Mesenchymal stem cell (in vitro differentiated cells and primary cell): Measurements from ENCODE around the gene F3.
A peak's percentile ranks its signal among the peaks of the same experiment; 100 is the strongest.

Experiments
- DNase-seq: peaks from one replicate; pipeline ENCODE4 v3.0.0-alpha.2; 2013
- H2AFZ ChIP-seq: one replicate; pipeline ENCODE4 v1.6.1; 2013; ENCODE audit warnings: low read depth, mild to moderate bottlenecking, control low read depth, inconsistent platforms, low read length, moderate library complexity
- H2AK5ac ChIP-seq: 2 replicates; pipeline ENCODE4 v1.6.1; 2013; ENCODE audit warnings: low read length, moderate library complexity, mild to moderate bottlenecking, inconsistent platforms; ENCODE audit not compliant: severe bottlenecking
- H2BK120ac ChIP-seq: one replicate; pipeline ENCODE4 v1.6.1; 2013; ENCODE audit warnings: low read depth, mild to moderate bottlenecking, inconsistent platforms, low read length, moderate library complexity
- H2BK12ac ChIP-seq, 2 experiments: one replicate each; pipeline ENCODE4 v1.6.1; 2013; ENCODE audit warnings: inconsistent platforms in 2 of 2, low read length in 2 of 2, mild to moderate bottlenecking in 2 of 2, moderate library complexity in 2 of 2, control low read depth in 1 of 2
- H2BK15ac ChIP-seq: one replicate; pipeline ENCODE4 v1.6.1; 2013; ENCODE audit warnings: mild to moderate bottlenecking, low read depth, inconsistent platforms; ENCODE audit not compliant: poor library complexity, severe bottlenecking
- H2BK5ac ChIP-seq: 2 replicates; pipeline ENCODE4 v1.6.1; 2013; ENCODE audit warnings: low read depth, mild to moderate bottlenecking, low read length, control low read depth, inconsistent platforms; ENCODE audit not compliant: poor library complexity, severe bottlenecking
- H3K14ac ChIP-seq, 2 experiments: one replicate each; pipeline ENCODE4 v1.6.1; 2013; ENCODE audit warnings: inconsistent platforms in 2 of 2, low read length in 2 of 2, control low read depth in 1 of 2, mild to moderate bottlenecking in 1 of 2, moderate library complexity in 1 of 2
- H3K18ac ChIP-seq, 2 experiments: one replicate each; pipeline ENCODE4 v1.6.1; 2013; ENCODE audit warnings: inconsistent platforms in 2 of 2, low read length in 2 of 2, control low read depth in 1 of 2, low read depth in 1 of 2, mild to moderate bottlenecking in 1 of 2
- H3K23ac ChIP-seq, 2 experiments: one replicate each; pipeline ENCODE4 v1.6.1; 2013; ENCODE audit warnings: inconsistent platforms in 2 of 2, low read length in 2 of 2, mild to moderate bottlenecking in 2 of 2, moderate library complexity in 2 of 2, control low read depth in 1 of 2
- H3K27ac ChIP-seq: 2 replicates; pipeline ENCODE4 v1.5.1; 2013; ENCODE audit warnings: mild to moderate bottlenecking, moderate library complexity, low read length, control low read depth, inconsistent platforms; ENCODE audit not compliant: poor library complexity, severe bottlenecking
- H3K27me3 ChIP-seq, 2 experiments: 2 replicates each; pipeline versions ENCODE4 v1.6.1 to v1.7.0; 2013; ENCODE audit warnings: low read length in 2 of 2, mild to moderate bottlenecking in 2 of 2, moderate library complexity in 2 of 2, control low read depth in 1 of 2, inconsistent platforms in 1 of 2; ENCODE audit not compliant: control insufficient read depth in 1 of 2, insufficient read depth in 1 of 2
- H3K36me3 ChIP-seq, 2 experiments: 2 replicates each; pipeline versions ENCODE4 v1.6.1 to v1.7.0; 2013; ENCODE audit warnings: low read length in 2 of 2, control low read depth in 1 of 2, inconsistent platforms in 1 of 2, low read depth in 1 of 2, mild to moderate bottlenecking in 1 of 2; ENCODE audit not compliant: insufficient read depth in 2 of 2, control insufficient read depth in 1 of 2
- H3K4ac ChIP-seq, 2 experiments: one replicate each; pipeline ENCODE4 v1.6.1; 2013; ENCODE audit warnings: inconsistent platforms in 2 of 2, low read length in 2 of 2, mild to moderate bottlenecking in 2 of 2, moderate library complexity in 2 of 2, control low read depth in 1 of 2, low read depth in 1 of 2
- H3K4me1 ChIP-seq: 2 replicates; pipeline ENCODE4 v1.6.1; 2013; ENCODE audit warnings: low read depth, low read length, control low read depth; ENCODE audit not compliant: control insufficient read depth, insufficient read depth
- H3K4me2 ChIP-seq: 2 replicates; pipeline ENCODE4 v1.6.1; 2013; ENCODE audit warnings: low read length, mild to moderate bottlenecking, inconsistent platforms; ENCODE audit not compliant: poor library complexity, severe bottlenecking
- H3K4me3 ChIP-seq, 2 experiments: 2 replicates each; pipeline versions ENCODE4 v1.5.1 to v1.7.0; 2013; ENCODE audit warnings: low read length in 2 of 2, mild to moderate bottlenecking in 2 of 2, control low read depth in 1 of 2, low read depth in 1 of 2; ENCODE audit not compliant: insufficient read depth in 1 of 2
- H3K79me1 ChIP-seq: replicated peaks from 2 replicates; pipeline ENCODE4 v1.6.1; 2013; ENCODE audit warnings: mild to moderate bottlenecking, control low read depth, low read length, inconsistent platforms; ENCODE audit not compliant: poor library complexity, severe bottlenecking
- H3K9ac ChIP-seq: 2 replicates; pipeline ENCODE4 v1.7.0; 2013; ENCODE audit warnings: mild to moderate bottlenecking, low read length, moderate library complexity
- H3K9me3 ChIP-seq: 2 replicates; pipeline ENCODE4 v1.7.0; 2013; ENCODE audit warnings: mild to moderate bottlenecking, low read length; ENCODE audit not compliant: control insufficient read depth
- H4K8ac ChIP-seq: one replicate; pipeline ENCODE4 v1.6.1; 2013; ENCODE audit warnings: inconsistent platforms, mild to moderate bottlenecking, low read length, moderate library complexity
- H4K91ac ChIP-seq: one replicate; pipeline ENCODE4 v1.6.1; 2013; ENCODE audit warnings: mild to moderate bottlenecking, low read length, inconsistent platforms
- WGBS: methylation state at CpG from one replicate; pipeline ENCODE4 v1.1.7; 2013; ENCODE audit warnings: mixed read lengths; 5-methylcytosine and 5-hydroxymethylcytosine counted together

The F3 gene

DNA sequence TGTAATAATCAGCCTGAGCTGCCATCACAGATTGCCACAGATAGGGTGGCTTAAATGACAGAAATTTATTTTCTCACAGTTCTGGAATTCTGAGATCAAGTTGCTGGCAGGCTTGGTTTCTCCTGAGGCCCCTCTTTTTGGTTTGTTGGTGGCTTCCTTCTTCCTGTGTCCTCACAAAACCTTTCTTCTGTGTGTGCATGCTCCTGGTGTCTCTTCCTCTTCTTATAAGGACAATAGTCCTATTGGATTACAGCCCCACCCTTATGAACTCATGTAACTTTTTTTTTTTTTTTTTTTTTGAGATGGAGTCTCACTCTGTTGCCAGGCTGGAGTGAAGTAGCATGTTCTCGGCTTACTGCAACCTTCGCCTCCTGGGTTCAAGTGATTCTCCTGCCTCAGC, 41.0 kb upstream of the F3 start:
- Histone ChIP-seq H3K18ac (peak overlapping the region in 1 of 2 experiments; percentile 3), H4K8ac (no peak overlapping the region), H2AK5ac (no peak overlapping the region), H3K27me3 (peaks cover 0 to 4% of the 10 kb centered on the region in 2 experiments), H3K27ac (no peak overlapping the region), H2BK15ac (no peak overlapping the region), H3K9ac (no peak overlapping the region), H2AFZ (no peak overlapping the region), H2BK5ac (no peak overlapping the region), H3K4me1 (peaks cover 13% of the 10 kb centered on the region), H2BK12ac (peak overlapping the region in 1 of 2 experiments; percentile 46), H3K14ac (no peak overlapping the region), H3K4me3 (no peak overlapping the region), H3K9me3 (peaks cover 10% of the 10 kb centered on the region), H3K36me3 (no peaks in the 10 kb centered on the region), H3K4me2 (no peak overlapping the region), H2BK120ac (no peak overlapping the region), H3K79me1 (no peaks in the 10 kb centered on the region), H3K4ac (no peak overlapping the region), H3K23ac (no peak overlapping the region), H4K91ac (no peak overlapping the region)
- WGBS, result 100% methylated on average over 2 of the region's 2 CpGs
- DNase-seq, result no peak

DNA sequence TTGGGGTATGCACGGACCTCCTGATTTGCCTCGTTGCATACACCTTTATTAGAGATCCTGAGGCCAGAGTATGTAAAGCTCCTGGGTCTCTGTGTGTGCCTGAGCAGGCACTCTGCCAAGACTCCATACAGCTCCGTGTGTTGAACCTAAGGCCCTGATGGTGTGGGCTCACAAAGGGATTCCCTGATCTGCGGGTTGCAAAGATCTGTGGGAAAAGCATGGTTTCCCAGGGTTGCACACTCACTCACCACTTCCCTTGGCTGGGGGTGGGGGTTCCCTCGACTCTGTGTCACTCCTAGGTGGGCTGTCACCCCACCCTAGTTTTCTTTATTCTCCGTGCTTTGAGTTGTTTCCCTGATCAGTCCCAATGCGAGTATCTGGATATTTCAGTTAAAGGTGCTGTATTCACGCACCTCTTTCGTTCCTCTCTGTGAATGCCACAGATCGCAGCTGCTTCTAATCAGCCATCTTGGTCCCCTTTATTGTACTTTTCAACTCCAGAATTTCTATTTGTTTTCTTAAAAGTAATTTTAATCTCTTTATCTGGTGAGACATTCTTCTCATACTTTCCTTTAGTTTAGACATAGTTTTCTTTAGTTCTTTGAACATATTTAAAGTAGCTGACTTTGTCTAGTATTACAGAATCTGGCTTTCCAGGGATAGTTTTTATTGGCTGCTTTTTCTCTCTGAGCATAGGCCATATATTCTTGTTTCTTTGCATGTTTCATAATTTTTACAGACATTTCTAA, 39.0 kb upstream of the F3 start:
- Histone ChIP-seq H3K18ac (peak overlapping the region; percentile 92), H2AK5ac (peak overlapping the region; percentile 49), H3K9ac (no peak overlapping the region)

GRCh38 chr1:94579876-94580294, 38.3 kb upstream of the F3 start:
- Histone ChIP-seq H3K9ac (no peak overlapping the region), H4K91ac (peak overlapping the region; percentile 94)
- 2% methylated on average over 2 of the region's 2 CpGs for WGBS

More for the DNA sequence above, 39.0 kb upstream of the F3 start:
- H3K4me3 ChIP-seq, result no peak overlapping the region
- H2BK5ac ChIP-seq, result no peak overlapping the region
- H2BK120ac ChIP-seq, result peak overlapping the region; percentile 73
- H4K8ac ChIP-seq, result peak overlapping the region; percentile 92
- no peaks in the 10 kb centered on the region for H3K79me1 ChIP-seq
- H3K4ac ChIP-seq, result peak overlapping the region; percentile 48 to 64
- peak overlapping the region; percentile 94 for H4K91ac ChIP-seq
- H3K23ac ChIP-seq, result no peak overlapping the region
- H2AFZ ChIP-seq, result no peak overlapping the region
- H3K27ac ChIP-seq, result peak overlapping the region; percentile 60
- H3K9me3 ChIP-seq, result peaks cover 20% of the 10 kb centered on the region
- peak overlapping the region; percentile 13 for H2BK15ac ChIP-seq
- H3K27me3 ChIP-seq, result peaks cover 0 to 4% of the 10 kb centered on the region in 2 experiments
- H3K14ac ChIP-seq, result peak overlapping the region in 1 of 2 experiments; percentile 15
- no peaks in the 10 kb centered on the region for H3K36me3 ChIP-seq
- DNase-seq, result peak; percentile 55
- no peak overlapping the region for H3K4me2 ChIP-seq
- peaks cover 13% of the 10 kb centered on the region for H3K4me1 ChIP-seq
- peak overlapping the region; percentile 80 to 94 for H2BK12ac ChIP-seq
- 88% methylated on average over 10 of the region's 10 CpGs for WGBS

GRCh38 chr1:94578856-94579255, 37.3 kb upstream of the F3 start:
- H2AK5ac ChIP-seq, result no peak overlapping the region
- H3K23ac ChIP-seq, result no peak overlapping the region
- no peak overlapping the region for H2BK120ac ChIP-seq
- no peak overlapping the region for H3K18ac ChIP-seq
- peaks cover 0 to 2% of the 10 kb centered on the region in 2 experiments for H3K27me3 ChIP-seq
- H3K9ac ChIP-seq, result no peak overlapping the region
- peaks cover 29% of the 10 kb centered on the region for H3K9me3 ChIP-seq
- WGBS, result 79% methylated on average over 2 of the region's 2 CpGs
- H2BK5ac ChIP-seq, result no peak overlapping the region
- H2BK12ac ChIP-seq, result peak overlapping the region in 1 of 2 experiments; percentile 59
- H4K91ac ChIP-seq, result no peak overlapping the region
- H3K4me1 ChIP-seq, result peaks cover 13% of the 10 kb centered on the region
- H3K4me3 ChIP-seq, result no peak overlapping the region
- no peaks in the 10 kb centered on the region for H3K36me3 ChIP-seq
- peak overlapping the region; percentile 6 to 24 for H3K4ac ChIP-seq
- H3K79me1 ChIP-seq, result no peaks in the 10 kb centered on the region
- H2BK15ac ChIP-seq, result no peak overlapping the region
- H4K8ac ChIP-seq, result no peak overlapping the region
- H3K4me2 ChIP-seq, result no peak overlapping the region
- no peak overlapping the region for H3K14ac ChIP-seq
- no peak overlapping the region for H2AFZ ChIP-seq
- no peak for DNase-seq
- H3K27ac ChIP-seq, result no peak overlapping the region

More at GRCh38 chr1:94579876-94580294, 38.3 kb upstream of the F3 start:
- Histone ChIP-seq H3K14ac (peak overlapping the region in 1 of 2 experiments; percentile 68), H3K27ac (peak overlapping the region; percentile 60), H3K4me3 (no peak overlapping the region), H2AFZ (peak overlapping the region; percentile 29), H2BK12ac (peak overlapping the region; percentile 20 to 92), H2BK5ac (no peak overlapping the region), H2BK120ac (peak overlapping the region; percentile 80), H3K23ac (no peak overlapping the region), H3K9me3 (peaks cover 26% of the 10 kb centered on the region), H3K18ac (peak overlapping the region; percentile 92), H2AK5ac (no peak overlapping the region), H3K4ac (peak overlapping the region; percentile 92 to 94), H3K27me3 (peaks cover 0 to 4% of the 10 kb centered on the region in 2 experiments), H3K36me3 (no peaks in the 10 kb centered on the region), H3K4me2 (no peak overlapping the region), H2BK15ac (peak overlapping the region; percentile 38), H3K4me1 (peaks cover 13% of the 10 kb centered on the region), H4K8ac (peak overlapping the region; percentile 50), H3K79me1 (no peaks in the 10 kb centered on the region)
- peak; percentile 94 for DNase-seq
